HG03354 (cell line): ENCODE data around the gene APCDD1L.

Experiments
- ATAC-seq: cut with Tn5 transposase; IDR thresholded peaks from one replicate; pipeline ENCODE4 v1.9.1; 2021; ENCODE audit warnings: mild to moderate bottlenecking; ENCODE audit not compliant: unreplicated experiment, poor library complexity, severe bottlenecking

The APCDD1L gene

DNA sequence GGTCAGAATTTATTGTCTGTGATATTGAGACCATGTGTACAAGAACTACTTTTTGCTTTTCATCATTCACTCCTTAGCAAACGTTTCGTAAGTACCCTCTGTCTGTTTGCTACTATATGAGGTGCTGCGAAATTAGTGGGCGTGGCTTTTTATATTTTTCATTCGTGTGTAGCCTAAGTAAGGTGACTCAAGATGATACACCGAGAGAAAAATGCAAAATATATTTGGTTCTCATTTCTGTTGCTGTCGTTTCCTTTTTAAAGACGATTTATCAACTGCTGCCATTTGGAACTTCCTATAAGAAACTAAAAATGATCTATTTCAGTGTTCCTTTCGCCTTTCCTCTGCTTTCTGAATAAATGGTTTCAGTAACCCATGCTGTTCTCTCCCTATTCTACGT is 64.9 kb downstream of the APCDD1L start:
- ATAC-seq: peak; percentile 63

DNA sequence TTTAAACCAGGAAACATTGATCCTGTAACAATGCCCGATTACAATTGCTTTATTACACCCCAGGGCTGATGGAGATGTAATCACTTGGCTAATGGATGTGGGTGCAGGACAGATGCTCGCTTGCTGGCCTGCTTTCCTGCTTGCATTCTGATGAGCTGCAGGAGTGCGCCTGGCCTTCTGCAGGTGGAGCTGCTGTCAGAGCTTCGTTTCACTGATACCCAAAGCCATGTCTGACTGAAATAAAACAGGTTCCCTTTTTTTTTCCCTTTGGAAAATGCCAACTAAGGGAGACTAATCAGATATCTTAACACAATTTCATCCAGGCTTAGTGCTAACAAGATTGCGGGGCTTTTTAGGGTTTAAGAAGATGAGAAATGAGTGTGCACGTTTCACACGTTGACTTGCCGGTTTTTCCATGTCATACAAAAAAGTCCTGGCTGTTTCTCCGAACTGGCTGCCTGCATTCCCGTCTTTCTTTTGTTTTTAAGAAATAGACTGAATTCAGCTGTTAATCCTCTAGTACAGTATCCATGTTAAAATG is 65.4 kb downstream of the APCDD1L start:
- ATAC-seq: no peak

DNA sequence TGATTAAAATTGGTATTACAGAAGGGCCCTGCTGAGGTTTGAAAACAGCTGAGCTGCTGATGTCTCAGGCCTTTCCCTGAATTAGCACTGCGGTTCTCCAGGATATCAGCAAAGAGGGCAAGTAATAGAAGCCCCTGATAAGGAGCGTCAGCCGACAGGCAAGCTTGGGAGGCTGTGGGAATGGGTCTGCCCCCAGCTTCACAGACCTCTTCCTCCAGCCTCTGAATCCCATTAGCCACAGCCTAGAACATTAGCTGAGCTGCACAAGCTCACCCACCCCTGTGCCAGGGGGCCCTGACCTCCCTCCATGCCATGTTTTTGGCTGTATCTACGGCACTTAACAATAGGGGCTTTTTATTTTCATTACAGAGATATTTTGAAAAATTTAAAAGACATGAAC is 66.2 kb downstream of the APCDD1L start:
- ATAC-seq: no peak

DNA sequence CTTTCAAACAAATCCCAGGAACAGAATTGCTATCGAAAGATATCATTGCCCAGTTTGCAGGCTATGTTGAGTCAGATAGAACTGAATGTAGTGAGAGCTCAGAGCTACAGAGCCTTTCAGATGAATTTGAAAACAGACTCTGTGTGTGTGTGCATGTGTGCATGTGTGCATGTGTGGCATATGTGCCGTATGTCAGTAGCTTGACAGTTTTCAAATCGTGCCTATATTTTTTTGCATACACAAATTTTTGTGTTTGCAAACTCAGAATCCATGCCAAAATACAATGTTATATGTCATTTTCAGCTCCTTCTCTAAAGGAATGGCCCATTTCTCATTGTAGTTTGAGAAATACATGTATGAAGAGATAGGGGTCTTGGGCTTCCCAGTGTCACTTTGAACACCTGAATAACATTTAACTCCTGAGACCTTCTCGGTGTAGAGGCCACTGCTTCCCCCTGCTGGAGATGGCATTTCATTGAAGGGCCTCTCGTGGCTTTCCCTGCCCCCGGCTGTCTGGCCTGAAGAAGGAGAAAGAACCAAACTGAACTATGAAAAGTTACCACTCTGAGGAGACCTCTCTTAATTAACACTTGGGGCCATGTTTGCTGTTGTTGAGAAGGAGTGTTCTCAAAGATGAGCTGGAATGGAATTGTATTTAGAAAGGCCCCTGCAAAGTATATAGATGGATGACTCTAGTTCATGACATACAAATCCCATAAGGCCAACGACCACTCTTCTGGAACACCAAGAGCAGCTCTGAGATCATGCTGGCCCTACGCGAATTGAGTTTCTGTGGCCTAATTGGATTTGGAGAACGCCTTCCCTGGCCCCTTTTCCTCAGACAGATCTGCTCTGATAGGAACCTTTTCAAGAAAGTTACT is 67.4 kb downstream of the APCDD1L start:
- ATAC-seq: peak; percentile 57

DNA sequence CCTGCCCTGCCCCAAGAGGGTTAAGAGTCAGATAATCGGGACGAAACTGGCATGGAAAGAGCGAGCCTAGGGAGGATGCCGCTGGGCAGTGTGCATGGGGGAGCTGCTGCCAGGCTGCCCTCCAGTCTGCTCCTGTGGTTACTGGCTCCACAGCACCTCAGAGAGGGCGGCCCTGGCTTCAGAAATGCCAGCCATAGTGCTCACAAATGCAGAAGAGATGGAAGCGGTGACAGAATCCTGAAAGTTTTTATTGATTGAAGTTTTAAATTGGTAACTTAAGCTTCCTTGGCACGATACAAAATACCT is 68.3 kb downstream of the APCDD1L start:
- ATAC-seq: no peak

DNA sequence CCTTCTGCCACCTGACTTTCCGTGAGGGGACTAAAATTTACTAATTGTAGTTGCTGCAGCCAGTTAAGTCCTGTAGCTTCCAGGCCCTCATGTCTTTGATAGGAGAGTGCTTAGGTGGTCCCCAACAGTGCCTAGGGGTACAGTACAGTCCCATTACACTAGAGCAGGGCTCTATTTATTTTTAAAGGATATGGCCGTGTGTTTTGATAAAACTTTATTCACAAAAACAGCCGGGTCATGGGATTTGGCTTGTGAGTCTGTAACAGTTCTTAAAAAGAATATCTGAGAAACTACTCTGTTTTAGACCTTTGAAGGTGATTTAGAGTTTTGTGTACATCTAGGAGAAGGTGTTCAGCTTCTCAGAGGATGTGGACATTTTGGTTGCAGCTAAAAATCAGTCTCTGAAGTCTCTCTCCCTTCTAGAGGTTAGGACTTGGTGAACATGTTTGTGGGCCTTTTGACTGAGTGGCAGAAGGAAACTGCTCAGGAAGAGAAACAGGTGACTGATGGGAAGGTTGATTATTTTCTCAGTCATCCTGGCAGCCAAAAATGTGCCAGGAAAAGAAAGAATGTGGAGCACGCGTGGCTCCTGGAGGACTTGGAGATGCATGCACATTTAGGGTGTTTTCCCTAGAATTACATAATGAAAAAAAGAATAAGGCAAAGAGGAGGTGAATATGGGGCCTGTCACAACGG is 68.8 kb downstream of the APCDD1L start:
- ATAC-seq: no peak

DNA sequence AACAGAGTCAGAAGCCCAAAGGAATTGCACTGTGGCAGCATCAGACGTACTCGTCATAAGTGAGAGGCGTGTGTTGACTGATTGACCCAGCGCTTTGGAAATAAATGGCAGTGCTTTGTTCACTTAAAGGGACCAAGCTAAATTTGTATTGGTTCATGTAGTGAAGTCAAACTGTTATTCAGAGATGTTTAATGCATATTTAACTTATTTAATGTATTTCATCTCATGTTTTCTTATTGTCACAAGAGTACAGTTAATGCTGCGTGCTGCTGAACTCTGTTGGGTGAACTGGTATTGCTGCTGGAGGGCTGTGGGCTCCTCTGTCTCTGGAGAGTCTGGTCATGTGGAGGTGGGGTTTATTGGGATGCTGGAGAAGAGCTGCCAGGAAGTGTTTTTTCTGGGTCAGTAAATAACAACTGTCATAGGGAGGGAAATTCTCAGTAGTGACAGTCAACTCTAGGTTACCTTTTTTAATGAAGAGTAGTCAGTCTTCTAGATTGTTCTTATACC is 70.4 kb downstream of the APCDD1L start:
- no peak for ATAC-seq

DNA sequence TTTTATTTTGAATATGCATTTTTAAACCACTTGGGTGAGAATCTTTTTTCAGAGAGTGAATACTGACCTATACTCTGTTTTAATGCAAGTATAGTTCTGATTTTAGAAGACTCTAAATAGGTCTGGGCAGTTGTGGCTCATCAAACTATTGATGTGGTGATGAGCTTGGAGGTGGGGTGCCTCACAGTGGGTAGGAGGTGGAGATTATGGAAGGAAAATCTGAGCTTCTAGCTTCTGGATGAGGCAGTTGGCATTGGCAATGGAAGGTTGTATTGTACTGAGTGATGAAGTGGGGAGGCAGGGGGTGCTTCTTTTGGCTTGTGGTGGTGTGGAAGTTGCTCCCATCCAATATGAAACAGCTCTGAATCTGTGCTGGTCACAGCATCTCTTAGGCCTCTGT is 73.5 kb downstream of the APCDD1L start:
- ATAC-seq: no peak

DNA sequence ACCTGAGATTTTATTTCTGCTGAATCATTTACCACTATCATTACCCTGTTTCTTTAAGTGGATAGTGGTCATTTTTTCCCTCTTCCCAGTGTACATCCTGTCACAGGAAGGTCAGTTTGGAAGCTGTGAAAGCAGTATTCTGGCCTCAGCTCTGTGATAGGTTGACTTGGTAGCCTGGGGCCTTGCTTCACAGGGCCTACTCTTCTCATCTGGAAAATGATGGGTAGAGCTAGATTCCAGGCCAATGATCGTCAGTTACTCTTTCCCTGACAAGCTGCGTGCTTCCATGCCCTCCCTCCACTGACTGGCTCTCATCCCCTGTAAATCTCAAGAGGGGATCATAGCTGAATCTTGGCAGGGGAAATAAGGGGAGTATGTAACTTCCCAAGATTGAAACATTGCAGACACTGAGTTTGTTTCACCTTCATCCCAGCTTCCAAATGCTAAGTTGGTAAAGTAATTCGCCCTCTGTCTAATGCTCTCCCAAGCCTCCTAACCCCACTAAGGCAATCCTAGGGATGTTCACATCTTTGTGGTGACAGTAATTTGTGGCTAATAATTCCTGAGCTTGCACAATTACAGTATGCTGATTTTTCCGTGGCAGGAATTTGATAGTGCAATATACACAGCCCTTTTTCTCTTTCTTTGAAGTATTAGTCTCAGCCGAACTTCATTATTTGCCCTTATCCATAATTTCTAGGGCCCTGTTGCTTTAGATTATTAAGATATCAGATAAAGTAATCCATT is 75.0 kb downstream of the APCDD1L start:
- no peak for ATAC-seq

DNA sequence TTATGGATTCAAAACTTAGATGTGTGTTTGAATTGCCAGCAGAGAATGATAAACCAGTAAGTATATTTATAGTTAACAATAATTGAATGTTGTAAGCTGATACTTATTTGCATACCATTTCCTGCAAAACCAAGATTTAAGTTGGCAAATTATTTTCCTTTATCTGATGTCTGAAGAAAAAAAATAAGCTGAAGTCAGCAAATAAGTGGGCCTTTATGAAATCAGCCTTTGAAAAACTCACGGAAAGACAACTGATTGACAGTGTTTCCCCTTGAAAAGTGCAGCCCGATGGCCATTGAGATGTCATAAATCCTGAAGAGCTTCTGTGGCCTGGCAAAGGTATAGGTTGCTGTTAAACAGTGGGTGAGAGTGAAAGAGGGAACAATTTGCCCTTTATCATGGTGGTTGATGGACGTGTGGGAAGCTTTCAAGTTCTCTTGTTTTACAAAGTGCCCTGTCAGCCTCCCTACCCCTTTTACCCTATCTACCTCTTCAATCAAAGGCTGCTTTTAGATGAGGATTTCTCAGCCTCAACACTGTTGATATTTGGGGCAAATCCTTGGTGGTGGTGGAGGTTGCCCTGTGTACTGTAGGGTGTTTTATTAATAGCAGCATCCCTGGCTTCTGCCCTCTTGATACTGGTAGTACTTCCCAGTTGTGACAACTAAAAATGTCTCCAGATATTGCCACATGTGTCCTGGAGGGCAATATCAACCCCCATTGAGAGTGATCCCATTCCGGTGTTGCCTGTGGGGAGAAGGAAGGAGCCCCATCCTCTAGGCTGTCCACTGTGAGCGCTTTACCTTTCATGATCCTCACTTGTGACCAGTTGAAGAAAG is 76.0 kb downstream of the APCDD1L start:
- ATAC-seq: no peak

DNA sequence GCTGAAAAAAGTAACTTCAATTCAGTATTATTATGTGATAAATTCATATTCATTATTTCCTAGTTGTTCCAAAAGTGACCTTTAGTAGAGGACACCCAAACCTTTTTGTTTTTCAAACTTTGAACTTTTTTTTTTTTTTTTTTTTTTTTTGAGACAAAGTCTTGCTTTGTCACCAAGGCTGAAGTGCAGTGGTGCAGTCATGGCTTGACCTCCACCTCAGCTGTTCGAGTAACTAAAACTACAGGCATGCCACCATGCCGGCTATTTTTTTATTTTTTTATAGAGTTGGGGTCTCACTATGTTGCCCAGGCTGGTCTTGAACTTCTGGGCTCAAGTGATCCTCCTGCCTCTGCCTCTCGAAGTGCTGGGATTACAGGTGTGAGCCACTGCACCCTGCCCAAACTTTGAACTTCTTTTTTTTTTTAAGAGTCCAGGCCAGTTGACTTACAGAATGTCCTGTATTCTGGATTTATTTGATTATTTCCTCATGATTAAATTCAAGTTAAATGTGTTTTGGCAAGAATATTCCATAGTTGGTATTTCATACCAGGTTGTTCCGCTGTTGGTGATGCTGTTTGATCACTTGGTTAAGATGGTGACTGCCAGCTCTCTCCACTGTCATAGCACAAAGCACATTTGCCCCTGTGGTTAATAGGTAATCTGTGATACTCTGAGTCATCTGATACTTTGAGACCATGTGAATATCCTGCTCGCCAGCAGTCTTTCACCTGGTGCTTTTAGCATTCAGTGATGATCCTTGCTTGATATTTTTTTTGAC is 78.1 kb downstream of the APCDD1L start:
- peak; percentile 89 for ATAC-seq

DNA sequence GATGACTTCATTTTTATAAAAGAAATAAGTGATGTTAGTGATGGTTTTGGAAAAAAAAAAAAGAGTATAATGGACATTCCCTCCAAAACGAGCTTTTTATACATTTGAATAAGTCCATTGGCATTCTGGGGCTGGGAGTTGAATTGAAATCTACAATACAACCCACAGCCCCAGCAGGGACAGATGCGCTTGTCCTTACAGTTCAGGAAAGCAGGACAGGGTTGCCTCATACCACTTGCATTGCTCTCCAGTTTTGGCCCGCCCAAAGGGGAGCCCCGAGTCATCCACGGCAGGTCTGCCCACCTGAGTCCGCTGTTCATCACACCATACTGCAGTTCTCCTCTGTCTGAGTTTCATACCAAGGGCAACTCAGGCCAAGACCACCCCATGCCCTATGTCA is 80.0 kb downstream of the APCDD1L start:
- no peak for ATAC-seq

DNA sequence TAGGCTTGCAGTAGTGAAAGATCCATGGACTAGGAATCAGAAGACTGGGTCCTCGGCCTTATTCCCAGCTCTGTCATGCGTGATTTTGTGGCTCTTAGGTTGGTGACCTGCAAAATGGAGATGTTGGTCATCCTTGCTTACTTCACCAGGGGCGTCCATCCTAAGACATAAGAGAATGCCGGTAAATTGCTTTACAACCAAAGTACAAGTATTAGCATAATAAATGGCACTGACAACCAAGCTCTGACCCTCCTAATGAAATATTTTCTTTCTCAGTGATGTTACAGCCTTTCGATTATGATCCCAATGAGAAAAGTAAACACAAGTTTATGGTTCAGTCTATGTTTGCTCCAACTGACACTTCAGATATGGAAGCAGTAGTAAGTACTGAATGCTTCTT is 80.9 kb downstream of the APCDD1L start:
- ATAC-seq: no peak

DNA sequence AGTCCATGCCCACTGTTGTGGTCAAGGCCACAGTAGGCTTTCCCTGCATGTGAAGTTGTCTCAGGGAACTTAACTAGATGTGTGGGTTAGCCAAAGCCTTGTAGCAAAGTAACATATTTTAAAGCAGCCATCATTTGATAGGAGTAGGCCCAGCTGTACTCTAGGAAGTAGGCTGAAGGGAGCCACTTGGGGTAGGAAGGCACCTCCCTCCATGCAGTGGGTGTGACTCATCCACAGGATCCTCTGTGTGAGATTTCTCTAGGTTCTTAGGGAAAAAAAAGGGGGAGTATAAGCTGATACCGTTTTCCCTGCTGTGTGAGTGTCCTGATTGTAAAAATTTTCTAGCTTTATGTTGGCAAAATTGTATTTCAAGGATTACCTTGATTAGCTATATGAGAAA is 81.4 kb downstream of the APCDD1L start:
- ATAC-seq: no peak

DNA sequence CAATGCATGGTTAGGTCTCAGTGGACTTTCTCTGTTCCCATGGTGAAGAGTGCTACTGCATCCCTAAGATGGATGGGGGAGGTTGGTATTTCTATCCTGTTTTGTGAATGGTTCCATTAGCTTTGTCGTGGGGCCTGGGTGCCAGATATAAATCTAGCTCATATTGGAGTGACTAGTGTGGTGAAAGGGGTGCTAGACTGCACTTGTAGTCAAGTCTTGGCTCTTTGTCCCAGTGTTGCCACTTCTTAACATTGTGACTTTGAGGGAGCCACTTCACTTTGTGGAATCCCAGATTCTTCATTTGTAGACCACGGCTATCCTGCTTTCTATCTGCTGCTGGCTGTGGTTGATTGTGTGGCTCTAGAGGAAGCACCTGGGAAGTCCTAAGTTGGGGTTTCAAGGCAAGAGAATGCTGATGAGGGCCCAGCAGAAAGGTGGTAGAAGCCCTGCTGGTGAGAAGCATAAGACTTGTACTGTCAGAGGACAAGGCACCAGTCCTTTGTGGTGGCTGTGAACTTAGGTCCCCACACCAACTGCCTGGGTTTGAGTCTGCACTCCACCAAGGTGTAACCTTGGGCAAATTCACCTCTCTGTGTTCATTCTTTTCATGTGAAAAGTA is 82.1 kb downstream of the APCDD1L start:
- ATAC-seq: no peak

DNA sequence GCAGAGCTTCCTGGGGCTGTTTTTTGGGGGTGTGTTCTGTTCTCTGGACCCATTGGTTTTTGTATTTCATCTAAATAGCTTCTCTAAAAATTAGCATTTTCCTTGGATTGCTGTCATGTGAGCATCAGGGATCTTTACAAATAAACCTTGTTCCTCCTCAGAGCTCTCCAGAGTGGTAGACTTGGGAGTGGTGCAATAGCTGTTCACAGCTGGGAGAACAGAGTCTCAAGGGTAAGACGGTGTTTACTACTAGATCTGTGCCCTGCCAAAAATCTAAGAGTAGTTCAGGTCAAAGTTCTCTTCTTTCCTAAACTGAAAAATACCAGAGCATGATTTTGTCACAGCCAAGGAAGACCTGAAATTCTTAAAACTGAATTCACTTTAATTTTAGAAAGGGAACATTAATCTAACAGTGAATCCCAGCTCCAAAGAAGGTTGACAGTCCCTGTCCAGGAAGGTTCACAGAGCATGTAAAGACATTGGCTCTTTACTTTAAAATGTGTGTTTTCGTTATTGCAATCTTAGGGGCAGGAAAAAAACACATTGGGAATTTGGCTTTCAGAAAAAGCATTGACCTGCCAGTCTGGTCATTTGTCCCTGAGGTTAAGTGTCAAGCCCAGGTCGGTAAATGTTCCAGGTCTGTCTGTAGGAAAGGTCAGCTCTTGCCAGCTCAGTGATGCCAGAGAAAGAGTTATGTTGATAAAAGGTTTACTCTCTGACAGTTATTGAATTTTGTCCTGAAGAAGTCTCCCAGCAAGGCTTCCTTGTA is 82.8 kb downstream of the APCDD1L start:
- no peak for ATAC-seq

DNA sequence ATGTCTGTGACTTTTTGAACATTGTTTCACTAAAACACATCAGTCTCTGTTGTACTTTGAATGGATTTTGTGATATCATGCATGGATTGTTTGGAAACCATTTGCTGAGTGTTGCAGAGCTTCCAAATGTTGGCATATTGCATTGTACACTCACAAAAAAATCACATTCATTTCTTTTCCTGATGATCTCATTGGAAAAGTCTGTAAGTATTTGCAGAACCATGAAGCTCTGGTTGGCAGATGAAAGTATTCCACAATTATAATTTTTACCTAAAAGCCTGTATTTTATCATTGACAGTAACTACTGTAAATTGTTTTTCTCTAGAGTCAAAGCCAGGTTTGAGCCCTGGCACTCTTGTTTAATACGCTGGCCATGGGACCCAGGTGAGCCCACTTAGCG is 84.1 kb downstream of the APCDD1L start:
- ATAC-seq: no peak

DNA sequence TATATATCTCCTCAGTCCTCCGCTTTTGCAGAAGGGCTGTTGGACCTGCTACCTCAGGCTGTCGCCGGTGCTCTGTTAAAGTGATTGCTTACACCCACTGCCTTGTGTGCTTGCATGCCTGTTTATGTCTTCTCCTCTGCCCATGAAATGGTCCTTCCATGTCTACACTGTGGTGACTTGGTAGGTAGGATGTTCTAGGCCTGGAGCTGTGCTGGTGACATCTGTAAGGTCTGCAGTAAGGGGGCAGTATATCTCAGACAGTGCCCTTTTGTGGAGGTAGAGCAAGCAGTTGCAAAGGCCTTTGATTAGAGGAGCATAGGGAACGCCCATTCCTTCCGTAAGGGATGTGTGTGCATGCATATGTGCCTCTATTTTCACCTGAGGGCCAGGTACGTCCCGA is 85.9 kb downstream of the APCDD1L start:
- ATAC-seq: no peak
